ENCODE data around the gene NUP50.

- TF ChIP-seq EZH2 (IDR thresholded peaks at IDR 0.05; ENCODE audit: low read length, missing control alignments) (no peak), CTCF (conservative IDR thresholded peaks at IDR 0.05 in 1 of 2, IDR thresholded peaks at IDR 0.05 in 1 of 2; ENCODE audit: low read depth in 1 of 2, low read length in 2 of 2) (no peak)
Measured at GRCh38 chr22:45217345-45217744, 53.6 kb downstream of the NUP50 start.

Data from fibroblast of lung (primary cell).